HepG2 (cell line): ENCODE measurements around the gene CLMP. TPM values are rescaled to one million over a fixed set of nuclear protein-coding genes. Genes with fewer than 3 reads are reported as not detected.

Experiments
- E2F2 ChIP-seq: sonication (generic); formaldehyde crosslinking; IDR thresholded peaks from 2 replicates; pipeline ENCODE4 v1.4.0; 2020; ENCODE audit warnings: missing genetic modification reagents, borderline replicate concordance
- ESRRA ChIP-seq: sonication (generic); formaldehyde crosslinking; IDR thresholded peaks from 2 replicates; pipeline ENCODE4 v1.5.1; 2020; ENCODE audit warnings: mild to moderate bottlenecking, low read depth, missing genetic modification reagents
- KLF11 ChIP-seq: IDR thresholded peaks from 2 replicates; pipeline ENCODE4 v1.6.1; 2016; ENCODE audit warnings: missing compliant biosample characterization
- MEIS2 ChIP-seq: sonication (generic); formaldehyde crosslinking; IDR thresholded peaks from 2 replicates; pipeline ENCODE4 v1.9.0; 2021; ENCODE audit warnings: mild to moderate bottlenecking, missing genetic modification reagents
- MTERF4 ChIP-seq: sonication (generic); formaldehyde crosslinking; IDR thresholded peaks from 2 replicates; pipeline ENCODE4 v1.8.0; 2023; ENCODE audit warnings: mild to moderate bottlenecking, missing genetic modification reagents
- NFYC ChIP-seq: IDR thresholded peaks from 2 replicates; pipeline ENCODE4 v1.6.1; 2016; ENCODE audit warnings: missing genetic modification reagents, missing compliant biosample characterization
- NONO ChIP-seq, 2 experiments: fragments of 450-650 bp in 1 of 2; sonication (generic) in 1 of 2; formaldehyde crosslinking in 1 of 2; IDR thresholded peaks in 1 of 2; conservative IDR thresholded peaks in 1 of 2; 2 replicates each; pipeline versions ENCODE4 v1.6.1 to v1.8.0; 2017 to 2022; ENCODE audit warnings: mild to moderate bottlenecking in 1 of 2, missing genetic modification reagents in 1 of 2, moderate library complexity in 1 of 2
- SIN3B ChIP-seq: fragments of 150-350 bp; IDR thresholded peaks from 2 replicates; pipeline ENCODE4 v1.6.1; 2014; ENCODE audit warnings: low read length
- TOE1 ChIP-seq: sonication (generic); formaldehyde crosslinking; IDR thresholded peaks from 2 replicates; pipeline ENCODE4 v1.4.0; 2020; ENCODE audit warnings: mild to moderate bottlenecking, missing genetic modification reagents
- TP53 ChIP-seq: sonication (generic); formaldehyde crosslinking; conservative IDR thresholded peaks from 2 replicates; pipeline ENCODE4 v1.4.0; 2020; ENCODE audit warnings: missing genetic modification reagents
- ZNF124 ChIP-seq: sonication (generic); formaldehyde crosslinking; IDR thresholded peaks from 2 replicates; pipeline ENCODE4 v1.4.0; 2020; ENCODE audit warnings: missing genetic modification reagents
- ZNF276 ChIP-seq: sonication (generic); formaldehyde crosslinking; IDR thresholded peaks from 2 replicates; pipeline ENCODE4 v1.4.0; 2020; ENCODE audit warnings: mild to moderate bottlenecking, low read depth, missing genetic modification reagents
- ZNF337 ChIP-seq: sonication (generic); formaldehyde crosslinking; IDR thresholded peaks from 2 replicates; pipeline ENCODE4 v1.5.1; 2020; ENCODE audit warnings: missing genetic modification reagents, low read depth, mild to moderate bottlenecking, borderline replicate concordance
- polyA plus RNA-seq, 8 experiments: library from polyadenylated mRNA; depleted of rRNA in 3 of 8; stranded (reverse) in 7 of 8; unstranded in 1 of 8; fragments of >200 nt; fragmentation: Illumina TruSeq in 4 of 8; extraction: Trizol in 4 of 8; gene quantifications; 2 replicates each; pipeline versions ENCODE4 v1.2.1 to v1.2.3, GENCODE V29; 2011 to 2016; ENCODE audit warnings: low read depth in 4 of 8, missing spikeins in 1 of 8, mixed read lengths in 1 of 8; ENCODE audit not compliant: insufficient read depth in 1 of 8
- total RNA-seq, 5 experiments: library from RNA; depleted of rRNA; stranded (reverse); fragments of >200 nt; fragmentation: Illumina TruSeq; extraction: Trizol; gene quantifications; 2 replicates each; pipeline ENCODE4 v1.2.3, GENCODE V29; 2016; ENCODE audit warnings: low read depth in 1 of 5

The CLMP gene
- total and polyA plus RNA-seq, 2 of the 13 experiments (the other 11 are each of a cell fraction or from before 2014, with no cell fraction given), result not detected

- no peak for TF ChIP-seq E2F2 (CRISPR knock-in tag)
- TF ChIP-seq SIN3B, result no peak
- TF ChIP-seq MEIS2, result no peak
- TF ChIP-seq MTERF4, result no peak
- TF ChIP-seq ESRRA (CRISPR knock-in tag), result no peak
- TF ChIP-seq ZNF276 (CRISPR knock-in tag), result no peak
- TF ChIP-seq ZNF337, result no peak
- no peak for TF ChIP-seq TOE1 (CRISPR knock-in tag)
- TF ChIP-seq ZNF124 (CRISPR knock-in tag), result no peak
- no peak for TF ChIP-seq TP53
- TF ChIP-seq NFYC (CRISPR knock-in tag), result no peak
- no peak for TF ChIP-seq KLF11 (CRISPR knock-in tag)
- TF ChIP-seq NONO (IDR thresholded peaks at IDR 0.05), result no peak
- TF ChIP-seq NONO (CRISPR knock-in tag; conservative IDR thresholded peaks at IDR 0.05), result no peak
- TF ChIP-seq, all 625 proteins: peak for 0
Measured at GRCh38 chr11:123051634-123052033, 143.4 kb downstream of the CLMP start (continued).
